ENCODE results near the gene ATG16L1.

- TF ChIP-seq CTCF (IDR thresholded peaks at IDR 0.05): no peak
- no peak for TF ChIP-seq POLR2A (IDR thresholded peaks at IDR 0.05)
Measured at GRCh38 chr2:233245406-233245805, 6.1 kb upstream of the ATG16L1 start.
